ACHN (cell line): ENCODE data around the gene C11orf91.

ENCODE experiments used
- DNase-seq: peaks from one replicate; pipeline ENCODE4 v3.0.0-alpha.2; 2015
- in situ Hi-C: cut with HindIII; loops from 2 replicates; pipeline ENCODE4 v1.10.0; 2017; ENCODE audit warnings: low sequenced_read_pairs, low pct_ligation_motif_present, low pct_unique_long_range_greater_than_20kb

Gene C11orf91

GRCh38 chr11:33660962-33661361 lies 39.7 kb downstream of the C11orf91 start:
- in situ Hi-C loops, result no loop called here

GRCh38 chr11:33659370-33660139 lies 41.1 kb downstream of the C11orf91 start:
- DNase-seq, result no peak
- in situ Hi-C loops, result no loop called here

More at GRCh38 chr11:33660962-33661361, 39.7 kb downstream of the C11orf91 start:
- DNase-seq, result no peak

GRCh38 chr11:33658195-33658900 lies 42.3 kb downstream of the C11orf91 start:
- no peak for DNase-seq
- in situ Hi-C loops, result no loop called here

- DNase-seq, result no peak
- in situ Hi-C loops, result no loop called here
Measured at GRCh38 chr11:33657757-33658156, 42.9 kb downstream of the C11orf91 start.

- DNase-seq, result no peak
- in situ Hi-C loops, result no loop called here
Measured at GRCh38 chr11:33656768-33657167, 43.9 kb downstream of the C11orf91 start.

GRCh38 chr11:33655842-33656600 lies 44.6 kb downstream of the C11orf91 start:
- DNase-seq, result no peak
- in situ Hi-C loops, result no loop called here

- in situ Hi-C loops, result no loop called here
- no peak for DNase-seq
Measured at GRCh38 chr11:33654594-33654993, 46.0 kb downstream of the C11orf91 start.

GRCh38 chr11:33652930-33653329 lies 47.7 kb downstream of the C11orf91 start:
- in situ Hi-C loops, result no loop called here
- DNase-seq, result no peak

GRCh38 chr11:33652431-33652830 lies 48.2 kb downstream of the C11orf91 start:
- DNase-seq, result no peak
- in situ Hi-C loops, result no loop called here

- DNase-seq, result no peak
- in situ Hi-C loops, result no loop called here
Measured at GRCh38 chr11:33651990-33652389, 48.6 kb downstream of the C11orf91 start.

- in situ Hi-C loops, result no loop called here
- no peak for DNase-seq
Measured at GRCh38 chr11:33651555-33651954, 49.1 kb downstream of the C11orf91 start.

GRCh38 chr11:33649944-33650343 lies 50.7 kb downstream of the C11orf91 start:
- in situ Hi-C loops, result no loop called here
- no peak for DNase-seq
